DOHH2 (cell line): Measurements from ENCODE around the gene CALHM3.
"Not testable (repeated sequence)": the region's sequence is repeated elsewhere in the genome, so short reads cannot be mapped to it uniquely, and the experiment has no call there.

Source experiments
- H3F3A ChIP-seq: fragments of 200-600 bp; sonication (generic), shearing (Covaris generic); 2 replicates; pipeline ENCODE4 v1.6.0; 2016; ENCODE audit warnings: antibody characterized with exemption, mild to moderate bottlenecking; ENCODE audit not compliant: control insufficient read depth, insufficient read depth
- H3K27ac ChIP-seq: fragments of 200-600 bp; sonication (generic); 2 replicates; pipeline ENCODE4 v1.5.1; 2014; ENCODE audit warnings: low read depth, mild to moderate bottlenecking, low read length, moderate library complexity
- H3K27me3 ChIP-seq: fragments of 200-600 bp; sonication (generic); 2 replicates; pipeline ENCODE4 v1.6.1; 2014; ENCODE audit warnings: mild to moderate bottlenecking, low read length, mixed read lengths; ENCODE audit not compliant: control insufficient read depth
- H3K36me3 ChIP-seq: fragments of 200-600 bp; sonication (generic); 2 replicates; pipeline ENCODE4 v1.6.1; 2014; ENCODE audit warnings: mild to moderate bottlenecking, low read length, moderate library complexity, mixed read lengths; ENCODE audit not compliant: control insufficient read depth
- H3K4me1 ChIP-seq: fragments of 200-600 bp; sonication (generic); 2 replicates; pipeline ENCODE4 v1.6.1; 2014; ENCODE audit warnings: mild to moderate bottlenecking, low read length, mixed read lengths; ENCODE audit not compliant: control insufficient read depth
- H3K4me2 ChIP-seq: fragments of 200-600 bp; sonication (generic); 2 replicates; pipeline ENCODE4 v1.6.0; 2014; ENCODE audit warnings: mild to moderate bottlenecking, low read length, moderate library complexity
- H3K4me3 ChIP-seq: fragments of 200-600 bp; sonication (generic); 2 replicates; pipeline ENCODE4 v1.5.1; 2014; ENCODE audit warnings: mild to moderate bottlenecking, low read length, mixed read lengths
- H3K79me2 ChIP-seq: fragments of 200-600 bp; sonication (generic); 2 replicates; pipeline ENCODE4 v1.6.1; 2014; ENCODE audit warnings: mild to moderate bottlenecking, low read length, mixed read lengths; ENCODE audit not compliant: control insufficient read depth
- H3K9me2 ChIP-seq: fragments of 200-600 bp; sonication (generic); replicated peaks from 2 replicates; pipeline ENCODE4 v1.6.1; 2014; ENCODE audit warnings: mild to moderate bottlenecking, low read length, mixed read lengths; ENCODE audit not compliant: control insufficient read depth
- H3K9me3 ChIP-seq: fragments of 200-600 bp; sonication (generic); 2 replicates; pipeline ENCODE4 v1.6.1; 2014; ENCODE audit warnings: antibody characterized with exemption, low read length, mixed read lengths; ENCODE audit not compliant: control insufficient read depth, insufficient read depth
- H4K20me1 ChIP-seq: fragments of 200-600 bp; sonication (generic); 2 replicates; pipeline ENCODE4 v1.6.0; 2014; ENCODE audit warnings: low read depth, mild to moderate bottlenecking, antibody characterized with exemption, low read length, moderate library complexity; ENCODE audit not compliant: control insufficient read depth, insufficient read depth
- CTCF ChIP-seq: fragments of 200-600 bp; sonication (generic); IDR thresholded peaks from one replicate; pipeline ENCODE4 v1.5.1; 2014; ENCODE audit warnings: antibody characterized with exemption, mild to moderate bottlenecking, low read depth, low read length; ENCODE audit not compliant: poor library complexity, severe bottlenecking
- EZH2phosphoT487 ChIP-seq: fragments of 200-600 bp; sonication (generic); IDR thresholded peaks from 2 replicates; pipeline ENCODE4 v1.6.1; 2017; ENCODE audit warnings: borderline replicate concordance, mild to moderate bottlenecking, antibody characterized with exemption, low read length, moderate library complexity, mixed read lengths

The CALHM3 gene

GRCh38 chr10:103479135-103479534 is at the start of gene CALHM3:
Gene CALHM3, minus strand, starts transcription at chr10:103479240. Its CDS starts 208 bp downstream, at chr10:103479032.
- Histone ChIP-seq H3K36me3 (no peaks in the 10 kb centered on the region), H3F3A (peaks cover 4% of the 10 kb centered on the region), H3K27me3 (no peaks in the 10 kb centered on the region), H3K4me3 (no peak within 1 kb of the TSS), H4K20me1 (no peaks in the 10 kb centered on the region), H3K27ac (no peak within 1 kb of the TSS), H3K4me1 (peaks cover 26% of the 10 kb centered on the region), H3K9me3 (no peaks in the 10 kb centered on the region), H3K79me2 (no peaks in the 10 kb centered on the region), H3K9me2 (no peaks in the 10 kb centered on the region), H3K4me2 (no peak within 1 kb of the TSS)
- no peak for TF ChIP-seq CTCF

GRCh38 chr10:103528549-103528948 is 49.5 kb upstream of the CALHM3 start:
- Histone ChIP-seq H3K4me2 (no peak overlapping the region), H3K27me3 (no peaks in the 10 kb centered on the region), H3K4me1 (peaks cover 27% of the 10 kb centered on the region)

GRCh38 chr10:103527476-103527875 is 48.4 kb upstream of the CALHM3 start:
- H3K27ac ChIP-seq = not testable (repeated sequence)

More at GRCh38 chr10:103528549-103528948, 49.5 kb upstream of the CALHM3 start:
- no peak overlapping the region for H3K27ac ChIP-seq
- H3K9me2 ChIP-seq = no peaks in the 10 kb centered on the region
- no peak overlapping the region for H3K4me3 ChIP-seq
- H3K79me2 ChIP-seq = no peaks in the 10 kb centered on the region
- no peaks in the 10 kb centered on the region for H3F3A ChIP-seq
- peaks cover 27% of the 10 kb centered on the region; the same call in 1 of the 2 replicates for H3K9me3 ChIP-seq
- no peaks in the 10 kb centered on the region for H3K36me3 ChIP-seq
- no peaks in the 10 kb centered on the region for H4K20me1 ChIP-seq
- TF ChIP-seq CTCF (no peak), EZH2phosphoT487 (no peak)

GRCh38 chr10:103525901-103526300 is 46.9 kb upstream of the CALHM3 start:
- Histone ChIP-seq H3K27me3 (no peaks in the 10 kb centered on the region), H3K9me3 (peaks cover 27% of the 10 kb centered on the region; the same call in 1 of the 2 replicates), H3F3A (no peaks in the 10 kb centered on the region), H3K4me1 (peaks cover 29% of the 10 kb centered on the region), H3K79me2 (no peaks in the 10 kb centered on the region), H3K4me2 (peak overlapping the region; percentile 30), H4K20me1 (no peaks in the 10 kb centered on the region), H3K9me2 (no peaks in the 10 kb centered on the region), H3K27ac (peak overlapping the region; percentile 21; the same call in 1 of the 2 replicates), H3K36me3 (no peaks in the 10 kb centered on the region), H3K4me3 (peak overlapping the region; percentile 23; the same call in 1 of the 2 replicates)
- TF ChIP-seq EZH2phosphoT487 (no peak), CTCF (no peak)

More at GRCh38 chr10:103527476-103527875, 48.4 kb upstream of the CALHM3 start:
- not testable (repeated sequence) for H4K20me1 ChIP-seq, H3K36me3 ChIP-seq, H3K4me3 ChIP-seq, H3K27me3 ChIP-seq, H3K79me2 ChIP-seq, H3K4me2 ChIP-seq, H3K9me2 ChIP-seq, H3F3A ChIP-seq
- peaks cover 29% of the 10 kb centered on the region for H3K4me1 ChIP-seq
- H3K9me3 ChIP-seq = peaks cover 27% of the 10 kb centered on the region; the same call in 1 of the 2 replicates
